Panc1 (cell line): ENCODE data around the gene VIPR2.

Experiments
- POLR2AphosphoS5 ChIP-seq: IDR thresholded peaks from 2 replicates; pipeline ENCODE4 v1.6.1; 2012; ENCODE audit warnings: mild to moderate bottlenecking, low read depth, low read length, moderate library complexity
- SIN3A ChIP-seq: IDR thresholded peaks from 2 replicates; pipeline ENCODE4 v1.6.1; 2012; ENCODE audit warnings: low read depth, mild to moderate bottlenecking, low read length, moderate library complexity, borderline replicate concordance; ENCODE audit not compliant: insufficient read depth
- TCF7L2 ChIP-seq: IDR thresholded peaks from 2 replicates; pipeline ENCODE4 v1.6.1; 2011; ENCODE audit warnings: mild to moderate bottlenecking, low read depth, low read length, inconsistent platforms
- TF ChIP-seq, protein P1 (sequence below): fragments of 450-650 bp; IDR thresholded peaks from 2 replicates; pipeline ENCODE4 v1.5.1; 2017; ENCODE audit warnings: mild to moderate bottlenecking
- TF ChIP-seq, protein P2 (sequence below), 2 experiments: IDR thresholded peaks; 2 replicates each; pipeline ENCODE4 v1.6.1; 2011 to 2012; ENCODE audit warnings: low read depth in 2 of 2, control low read depth in 1 of 2, low read length in 1 of 2, mild to moderate bottlenecking in 1 of 2, moderate library complexity in 1 of 2; ENCODE audit not compliant: insufficient read depth in 1 of 2

DNA sequence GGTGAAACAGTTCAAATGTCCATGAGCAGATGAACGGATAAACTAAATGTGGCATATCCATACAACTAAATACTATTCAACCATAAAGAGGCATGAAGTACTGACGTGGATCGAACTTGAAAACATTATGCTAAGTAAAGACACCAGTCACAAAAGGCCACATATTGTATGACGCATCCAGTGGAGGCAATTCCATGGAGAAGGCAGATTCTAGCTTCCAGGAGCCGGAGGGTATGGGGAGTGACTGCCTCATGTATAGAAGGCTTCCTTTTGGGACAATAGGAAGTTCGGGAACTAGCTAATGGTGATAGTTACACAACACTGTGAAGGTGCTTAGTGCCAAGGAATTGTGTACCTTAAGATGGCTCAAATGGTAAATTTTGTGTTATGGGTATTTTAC lies 98.4 kb downstream of the VIPR2 start:
- TF ChIP-seq TCF7L2, result no peak
- TF ChIP-seq, protein P1, sequence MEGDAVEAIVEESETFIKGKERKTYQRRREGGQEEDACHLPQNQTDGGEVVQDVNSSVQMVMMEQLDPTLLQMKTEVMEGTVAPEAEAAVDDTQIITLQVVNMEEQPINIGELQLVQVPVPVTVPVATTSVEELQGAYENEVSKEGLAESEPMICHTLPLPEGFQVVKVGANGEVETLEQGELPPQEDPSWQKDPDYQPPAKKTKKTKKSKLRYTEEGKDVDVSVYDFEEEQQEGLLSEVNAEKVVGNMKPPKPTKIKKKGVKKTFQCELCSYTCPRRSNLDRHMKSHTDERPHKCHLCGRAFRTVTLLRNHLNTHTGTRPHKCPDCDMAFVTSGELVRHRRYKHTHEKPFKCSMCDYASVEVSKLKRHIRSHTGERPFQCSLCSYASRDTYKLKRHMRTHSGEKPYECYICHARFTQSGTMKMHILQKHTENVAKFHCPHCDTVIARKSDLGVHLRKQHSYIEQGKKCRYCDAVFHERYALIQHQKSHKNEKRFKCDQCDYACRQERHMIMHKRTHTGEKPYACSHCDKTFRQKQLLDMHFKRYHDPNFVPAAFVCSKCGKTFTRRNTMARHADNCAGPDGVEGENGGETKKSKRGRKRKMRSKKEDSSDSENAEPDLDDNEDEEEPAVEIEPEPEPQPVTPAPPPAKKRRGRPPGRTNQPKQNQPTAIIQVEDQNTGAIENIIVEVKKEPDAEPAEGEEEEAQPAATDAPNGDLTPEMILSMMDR, result no peak
- TF ChIP-seq POLR2AphosphoS5, result no peak
- TF ChIP-seq, protein P2, sequence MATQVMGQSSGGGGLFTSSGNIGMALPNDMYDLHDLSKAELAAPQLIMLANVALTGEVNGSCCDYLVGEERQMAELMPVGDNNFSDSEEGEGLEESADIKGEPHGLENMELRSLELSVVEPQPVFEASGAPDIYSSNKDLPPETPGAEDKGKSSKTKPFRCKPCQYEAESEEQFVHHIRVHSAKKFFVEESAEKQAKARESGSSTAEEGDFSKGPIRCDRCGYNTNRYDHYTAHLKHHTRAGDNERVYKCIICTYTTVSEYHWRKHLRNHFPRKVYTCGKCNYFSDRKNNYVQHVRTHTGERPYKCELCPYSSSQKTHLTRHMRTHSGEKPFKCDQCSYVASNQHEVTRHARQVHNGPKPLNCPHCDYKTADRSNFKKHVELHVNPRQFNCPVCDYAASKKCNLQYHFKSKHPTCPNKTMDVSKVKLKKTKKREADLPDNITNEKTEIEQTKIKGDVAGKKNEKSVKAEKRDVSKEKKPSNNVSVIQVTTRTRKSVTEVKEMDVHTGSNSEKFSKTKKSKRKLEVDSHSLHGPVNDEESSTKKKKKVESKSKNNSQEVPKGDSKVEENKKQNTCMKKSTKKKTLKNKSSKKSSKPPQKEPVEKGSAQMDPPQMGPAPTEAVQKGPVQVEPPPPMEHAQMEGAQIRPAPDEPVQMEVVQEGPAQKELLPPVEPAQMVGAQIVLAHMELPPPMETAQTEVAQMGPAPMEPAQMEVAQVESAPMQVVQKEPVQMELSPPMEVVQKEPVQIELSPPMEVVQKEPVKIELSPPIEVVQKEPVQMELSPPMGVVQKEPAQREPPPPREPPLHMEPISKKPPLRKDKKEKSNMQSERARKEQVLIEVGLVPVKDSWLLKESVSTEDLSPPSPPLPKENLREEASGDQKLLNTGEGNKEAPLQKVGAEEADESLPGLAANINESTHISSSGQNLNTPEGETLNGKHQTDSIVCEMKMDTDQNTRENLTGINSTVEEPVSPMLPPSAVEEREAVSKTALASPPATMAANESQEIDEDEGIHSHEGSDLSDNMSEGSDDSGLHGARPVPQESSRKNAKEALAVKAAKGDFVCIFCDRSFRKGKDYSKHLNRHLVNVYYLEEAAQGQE (IDR thresholded peaks at IDR 0.05; ENCODE audit: insufficient read depth in 1 of 2, low read depth in 2 of 2, low read length in 1 of 2), result no peak
- TF ChIP-seq SIN3A, result no peak
